GM06990 (cell line): ENCODE measurements around the gene CCDC33.
A peak's percentile ranks its signal among the peaks of the same experiment; 100 is the strongest.

Experiments used
- DNase-seq: peaks from one replicate; pipeline ENCODE4 v3.0.0-alpha.2; 2011; ENCODE audit not compliant: insufficient read length; ENCODE audit errors: extremely low read depth
- H3K27me3 ChIP-seq: replicated peaks from 2 replicates; pipeline ENCODE4 v1.6.0; 2011; ENCODE audit warnings: low read length; ENCODE audit not compliant: control insufficient read depth, insufficient read depth
- H3K36me3 ChIP-seq: 2 replicates; pipeline ENCODE4 v1.5.1; 2011; ENCODE audit warnings: low read length; ENCODE audit not compliant: control insufficient read depth, insufficient read depth
- H3K4me3 ChIP-seq: replicated peaks from 2 replicates; pipeline ENCODE4 v1.5.1; 2011; ENCODE audit warnings: low read depth, mild to moderate bottlenecking, control low read depth, low read length
- CTCF ChIP-seq: IDR thresholded peaks from 2 replicates; pipeline ENCODE4 v1.5.1; 2011; ENCODE audit warnings: low read length, control low read depth, mild to moderate bottlenecking, inconsistent platforms; ENCODE audit not compliant: insufficient read depth, poor library complexity, severe bottlenecking

The CCDC33 gene

DNA sequence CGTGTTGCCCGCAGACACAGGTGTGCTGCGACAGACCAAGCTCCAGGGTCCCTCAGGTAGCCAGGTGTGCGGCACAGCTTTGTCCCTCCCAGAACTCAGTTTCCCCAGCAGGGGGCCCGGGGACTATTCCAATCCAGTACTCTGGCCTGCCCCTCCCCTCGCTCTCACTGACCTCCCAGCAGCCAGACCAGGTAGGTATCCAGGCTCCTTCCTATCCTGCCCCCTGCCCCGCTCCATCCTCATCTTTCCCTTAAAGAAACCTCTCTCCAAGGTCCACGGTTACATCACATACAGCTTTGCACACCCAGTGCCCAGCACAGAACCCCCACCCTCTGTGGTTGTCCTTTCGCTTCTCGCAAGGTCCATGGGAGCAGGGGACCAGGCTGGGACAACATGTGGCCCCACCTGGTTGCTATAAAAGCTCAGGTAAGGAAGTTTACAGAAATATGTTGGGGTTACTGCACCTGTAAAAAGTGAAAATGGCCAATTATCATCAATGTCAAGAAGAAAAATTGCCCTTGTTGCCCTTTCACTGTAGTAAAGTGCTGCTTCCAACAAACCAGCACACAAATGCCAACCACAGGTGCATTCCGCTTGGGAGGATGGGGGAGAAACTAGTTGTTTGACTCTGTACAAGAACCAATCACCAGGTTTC lies 138.6 kb downstream of the CCDC33 start:
- Histone ChIP-seq H3K36me3 (no peaks in the 10 kb centered on the region), H3K4me3 (peak overlapping the region; percentile 51), H3K27me3 (no peaks in the 10 kb centered on the region)
- no peak for DNase-seq
- peak; percentile 38 for TF ChIP-seq CTCF

DNA sequence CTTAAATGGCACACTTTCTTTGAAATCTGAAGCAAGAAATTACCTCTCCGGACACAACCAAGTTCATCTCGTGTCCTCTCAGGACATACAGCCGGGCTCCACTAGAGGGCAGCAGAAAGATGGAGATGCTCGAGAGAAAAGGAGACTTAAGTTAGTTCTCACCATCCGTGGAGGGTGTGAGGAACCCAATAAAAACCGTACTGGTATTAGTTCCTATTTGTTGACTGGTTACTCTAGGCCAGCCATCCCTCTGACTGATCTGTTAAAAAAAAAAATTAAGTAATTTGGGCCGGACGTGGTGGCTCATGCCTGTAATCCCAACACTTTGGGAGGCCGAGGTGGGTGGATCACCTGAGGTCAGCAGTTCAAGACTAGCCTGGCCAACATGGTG lies 139.2 kb downstream of the CCDC33 start:
- DNase-seq = no peak
- TF ChIP-seq CTCF = peak; percentile 91
- Histone ChIP-seq H3K4me3 (no peak overlapping the region), H3K27me3 (no peaks in the 10 kb centered on the region), H3K36me3 (no peaks in the 10 kb centered on the region)

GRCh38 chr15:74376226-74376625 lies 140.1 kb downstream of the CCDC33 start:
- H3K36me3 ChIP-seq = no peaks in the 10 kb centered on the region

GRCh38 chr15:74376825-74377581 lies 140.9 kb downstream of the CCDC33 start:
- Histone ChIP-seq H3K27me3 (no peaks in the 10 kb centered on the region), H3K36me3 (no peaks in the 10 kb centered on the region), H3K4me3 (no peak overlapping the region)
- TF ChIP-seq CTCF = no peak
- no peak for DNase-seq

More at GRCh38 chr15:74376226-74376625, 140.1 kb downstream of the CCDC33 start:
- no peak for DNase-seq
- Histone ChIP-seq H3K4me3 (no peak overlapping the region), H3K27me3 (no peaks in the 10 kb centered on the region)
- no peak for TF ChIP-seq CTCF

DNA sequence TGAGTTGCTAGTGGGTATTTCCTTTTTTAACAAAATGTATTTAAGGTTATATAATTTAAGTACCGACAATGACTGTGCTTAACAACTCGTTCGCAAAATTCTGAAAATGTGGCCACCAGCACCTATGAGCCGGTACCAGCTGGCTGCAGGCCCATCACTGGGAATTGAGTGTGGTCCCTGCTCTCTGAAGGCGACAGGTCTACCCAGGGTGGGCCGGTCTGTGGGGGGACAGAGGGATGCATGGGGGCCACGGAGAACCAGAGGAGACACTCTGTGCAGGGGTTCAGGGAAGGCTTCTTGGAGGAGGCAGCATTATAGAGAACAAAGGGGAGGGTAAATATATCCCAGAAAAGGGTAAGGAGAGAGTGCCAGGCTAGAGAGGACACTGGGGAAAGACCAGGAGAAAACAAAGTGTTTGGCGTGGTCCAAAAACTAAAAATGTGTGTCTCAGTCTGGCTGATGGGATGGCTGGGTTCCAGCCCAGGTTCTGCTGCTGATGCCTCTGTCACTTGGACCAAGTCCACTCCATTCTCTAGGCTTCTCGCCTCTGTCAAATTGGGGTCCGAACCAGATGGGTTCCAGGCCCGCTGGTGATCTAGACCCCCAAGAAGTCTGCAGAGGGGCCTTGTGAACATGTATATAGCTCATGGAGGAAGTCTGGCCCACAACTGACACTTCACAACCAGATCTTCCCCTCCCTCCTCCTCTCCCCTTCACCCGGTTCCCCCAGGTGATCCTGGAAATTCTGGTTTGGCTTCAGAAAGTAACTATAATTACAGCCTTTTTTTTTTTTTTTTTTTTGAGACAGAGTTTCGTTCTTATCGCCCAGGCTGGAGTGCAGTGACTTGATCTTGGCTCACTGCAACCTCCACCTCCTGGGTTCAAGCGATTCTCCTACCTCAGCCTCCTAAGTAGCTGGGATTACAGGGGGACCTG lies 142.0 kb downstream of the CCDC33 start:
- DNase-seq = no peak
- no peak for TF ChIP-seq CTCF
- Histone ChIP-seq H3K27me3 (no peaks in the 10 kb centered on the region), H3K4me3 (no peak overlapping the region), H3K36me3 (no peaks in the 10 kb centered on the region)
